HG03196 (cell line): ENCODE results near the gene LAS1L.
"Not testable (repeated sequence)": the region's sequence is repeated elsewhere in the genome, so short reads cannot be mapped to it uniquely, and the experiment has no call there.

ENCODE experiments used
- ATAC-seq: cut with Tn5 transposase; IDR thresholded peaks from one replicate; pipeline ENCODE4 v1.9.1; 2021; ENCODE audit not compliant: unreplicated experiment

LAS1L gene

DNA sequence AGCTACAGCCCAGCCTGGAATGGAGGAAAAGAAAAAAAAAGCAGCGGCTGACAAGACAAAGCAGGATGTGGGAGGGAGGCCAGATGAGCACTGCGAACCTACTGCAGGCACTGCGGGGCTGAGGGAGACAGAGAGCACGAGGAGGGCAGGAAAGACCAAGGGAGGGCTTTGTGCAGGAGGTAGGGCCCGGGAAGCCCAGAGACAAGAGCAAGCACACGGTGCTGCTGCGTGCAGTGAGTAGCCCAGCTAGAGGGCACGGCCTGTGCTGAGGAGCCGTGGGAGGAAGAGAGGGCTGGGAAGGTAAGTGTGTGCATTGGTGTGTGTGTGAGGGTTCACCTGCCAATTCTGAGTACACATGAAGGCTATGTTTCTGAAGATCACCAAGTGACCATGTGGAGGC lies 15.6 kb downstream of the LAS1L start:
- ATAC-seq, result not testable (repeated sequence)

DNA sequence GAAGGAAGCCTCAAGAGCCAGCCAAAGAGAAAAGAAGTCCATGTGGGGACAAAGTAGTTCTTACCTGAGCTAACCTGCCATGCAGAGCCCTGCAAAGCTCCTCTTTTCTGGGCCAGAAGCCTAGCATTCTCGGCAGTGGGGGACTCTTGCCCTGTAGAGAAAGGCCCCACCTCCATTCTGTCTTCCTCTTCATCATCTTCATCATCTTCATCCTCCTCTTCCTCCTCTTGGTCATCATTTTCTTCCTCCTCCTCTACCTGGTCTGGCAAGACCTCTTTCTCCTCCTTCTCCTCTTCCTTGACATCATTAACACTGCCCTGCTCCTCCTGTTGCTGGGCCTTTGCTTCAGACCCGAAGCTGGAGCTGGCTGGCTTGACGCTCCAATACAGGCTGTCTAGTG lies 16.7 kb downstream of the LAS1L start:
- no peak for ATAC-seq

DNA sequence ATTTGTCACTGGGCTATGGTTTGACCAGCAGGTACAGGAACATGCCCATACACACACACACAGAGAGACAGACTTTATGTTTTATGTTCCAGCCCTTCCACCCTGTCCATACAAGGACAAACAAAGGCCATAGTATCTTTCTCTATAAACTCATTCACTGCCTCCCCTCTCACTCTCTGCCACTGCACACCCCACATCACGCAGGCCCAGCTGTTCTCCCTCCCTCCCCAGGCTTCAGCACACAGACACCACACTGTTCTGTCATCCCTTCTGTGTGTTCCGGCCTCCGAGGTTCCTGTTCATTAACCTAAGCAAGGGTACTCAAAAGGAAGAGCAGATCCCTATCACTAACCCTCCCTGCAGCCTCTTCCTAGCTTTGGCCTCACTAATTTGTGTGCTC lies 17.8 kb downstream of the LAS1L start:
- no peak for ATAC-seq

GRCh38 chrX:65513610-65514009 lies 21.0 kb downstream of the LAS1L start:
- no peak for ATAC-seq

DNA sequence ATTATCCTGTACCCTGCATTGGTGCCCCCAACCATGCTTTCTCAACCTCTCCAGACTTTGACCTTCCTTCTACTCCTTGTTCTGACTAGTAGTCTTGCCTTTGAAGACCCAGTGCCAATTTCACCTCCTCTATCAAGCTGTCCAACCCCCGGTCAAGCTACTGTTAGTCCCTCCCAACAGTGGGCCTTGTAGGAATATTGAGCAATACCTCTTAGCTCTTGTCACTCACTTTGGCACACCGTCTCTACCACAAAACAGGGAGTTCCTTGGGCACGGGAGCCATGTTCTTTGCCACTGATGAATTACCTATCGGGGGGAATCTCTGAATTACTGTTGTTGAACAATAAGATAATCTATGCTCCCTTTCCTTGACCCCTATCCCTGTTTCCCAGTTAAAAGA lies 25.2 kb downstream of the LAS1L start:
- no peak for ATAC-seq

DNA sequence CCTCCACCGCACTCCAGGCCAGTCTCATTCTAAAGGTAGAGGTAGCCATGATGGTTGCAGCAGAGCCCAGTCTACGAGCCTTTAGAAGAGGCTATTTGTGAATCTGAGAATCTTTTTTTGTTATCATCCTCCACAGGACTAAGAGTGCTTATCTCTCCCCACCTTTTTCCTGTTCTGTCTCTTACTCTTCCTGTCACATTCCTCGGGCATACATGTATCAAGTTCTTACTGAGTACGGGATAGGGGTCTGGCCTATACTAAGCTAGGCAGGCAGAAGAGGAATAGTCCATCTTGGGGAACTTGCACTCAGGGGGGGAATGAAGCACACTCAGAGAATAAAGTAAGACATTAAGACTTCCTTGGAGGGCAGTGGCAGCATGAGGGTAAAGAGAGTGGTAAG lies 25.7 kb downstream of the LAS1L start:
- ATAC-seq, result no peak

DNA sequence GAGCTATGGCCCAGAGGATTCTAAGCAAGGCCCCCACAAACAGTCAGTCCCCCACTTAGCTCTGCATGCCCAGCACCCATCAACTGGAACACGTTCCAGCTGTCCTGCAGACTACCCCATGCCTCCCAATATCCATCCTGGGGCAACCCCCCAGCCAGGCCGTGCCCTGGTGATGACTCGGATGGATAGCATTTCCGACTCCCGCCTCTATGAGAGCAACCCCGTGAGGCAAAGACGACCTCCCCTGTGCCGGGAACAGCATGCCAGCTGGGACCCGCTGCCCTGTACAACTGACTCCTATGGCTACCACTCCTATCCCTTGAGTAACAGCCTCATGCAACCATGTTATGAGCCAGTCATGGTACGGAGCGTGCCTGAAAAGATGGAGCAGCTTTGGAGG lies 32.0 kb downstream of the LAS1L start:
- no peak for ATAC-seq

DNA sequence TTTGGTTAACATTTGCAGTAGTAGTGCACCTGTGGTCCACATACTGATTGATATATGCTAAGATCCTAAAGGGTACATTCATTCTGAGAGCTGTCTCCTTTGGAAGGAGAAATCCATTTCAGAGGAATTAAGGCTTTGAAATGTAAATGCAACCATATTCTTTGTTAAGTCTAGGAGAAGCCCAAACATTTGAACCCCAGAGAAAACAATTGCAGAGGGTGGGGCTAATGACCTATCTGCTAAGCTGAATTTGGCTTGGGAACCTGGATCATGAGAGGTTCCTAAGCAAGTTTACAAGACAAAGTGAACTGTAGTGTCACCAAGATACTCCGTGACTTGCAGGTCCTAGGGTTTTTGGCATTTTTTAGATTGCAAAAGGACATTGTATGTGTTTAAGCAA lies 41.2 kb downstream of the LAS1L start:
- no peak for ATAC-seq

- ATAC-seq, result no peak
These were observed 43.0 kb downstream of the LAS1L start for GRCh38 chrX:65491620-65492019.

DNA sequence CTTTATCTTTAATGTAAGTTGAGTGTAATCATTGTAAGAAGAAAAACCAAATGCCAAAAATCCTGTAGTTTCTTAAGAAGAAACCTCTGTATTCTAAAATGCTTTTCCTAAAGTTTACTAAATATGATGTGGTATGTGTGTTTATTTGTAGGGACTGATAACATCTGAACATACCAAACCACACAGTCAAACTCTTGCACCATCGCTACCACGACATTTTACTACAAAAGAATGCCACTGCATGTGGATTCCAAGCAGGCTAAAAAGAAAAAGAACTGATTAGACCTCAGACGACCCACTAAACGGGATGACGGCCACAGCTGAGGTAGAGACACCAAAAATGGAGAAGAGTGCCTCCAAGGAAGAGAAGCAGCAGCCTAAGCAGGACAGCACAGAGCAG lies 46.1 kb downstream of the LAS1L start:
- ATAC-seq, result no peak

DNA sequence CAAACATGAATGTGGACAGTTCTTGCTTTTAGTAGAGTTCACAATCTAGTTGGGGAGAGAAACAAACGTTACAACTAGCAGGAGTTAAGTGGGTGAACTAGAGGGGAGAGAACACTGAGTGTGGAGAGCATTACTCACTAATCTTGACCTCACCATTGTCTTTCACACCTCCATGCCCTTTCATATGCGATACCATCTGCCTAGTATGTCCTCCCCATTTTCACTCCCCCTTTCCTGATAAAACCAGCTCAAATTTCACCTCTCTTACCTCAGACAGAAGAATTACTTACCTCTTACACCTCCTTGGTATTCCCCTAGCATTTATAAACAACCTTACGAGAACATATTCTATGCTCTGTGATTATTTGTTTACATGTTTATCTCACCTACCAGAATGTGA lies 53.6 kb downstream of the LAS1L start:
- no peak for ATAC-seq

- ATAC-seq, result not testable (repeated sequence)
These were observed 55.5 kb downstream of the LAS1L start for GRCh38 chrX:65479102-65479501.

DNA sequence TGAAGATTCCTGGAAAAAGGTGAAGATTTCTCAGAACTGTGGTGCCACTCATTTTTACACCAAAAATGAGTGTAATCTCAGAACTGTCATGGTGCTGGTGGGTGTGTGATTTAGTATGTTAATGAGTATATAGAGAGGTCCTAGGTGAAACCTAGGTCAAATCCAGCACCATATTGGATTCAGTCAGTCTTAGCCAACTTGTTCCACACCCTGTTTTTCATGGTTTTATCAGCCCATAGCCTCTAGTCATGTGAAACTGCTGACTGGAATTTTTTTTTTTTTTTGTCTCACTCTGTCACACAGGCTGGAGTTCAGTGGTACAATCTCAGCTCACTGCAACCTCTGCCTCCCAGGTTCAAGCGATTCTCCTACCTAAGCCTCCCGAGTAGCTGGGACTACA lies 58.0 kb downstream of the LAS1L start:
- no peak for ATAC-seq

DNA sequence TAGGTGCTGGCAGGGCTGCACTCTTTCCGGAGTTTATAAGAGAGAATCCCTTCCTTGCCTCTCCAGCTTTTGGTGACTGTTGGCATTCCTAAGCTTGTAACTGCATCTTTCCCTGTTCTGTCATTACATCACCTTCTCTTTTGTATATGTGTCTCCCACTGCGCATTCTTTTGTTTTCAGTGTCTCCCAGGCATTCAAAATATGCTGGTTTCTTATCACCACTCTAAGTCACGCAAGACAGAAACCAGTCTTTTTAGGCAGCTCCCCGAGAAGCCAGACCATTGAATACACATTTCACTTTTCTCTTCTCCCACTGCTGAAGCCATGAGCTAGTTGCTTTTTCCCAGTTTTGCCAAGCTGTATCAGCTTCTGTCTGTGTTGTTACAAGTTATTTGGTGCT lies 71.0 kb downstream of the LAS1L start:
- no peak for ATAC-seq
